Spleen (tissue), 7 donors: ENCODE results near the gene NAT8.
"Not testable (repeated sequence)": the region's sequence is repeated elsewhere in the genome, so short reads cannot be mapped to it uniquely, and the experiment has no call there.

Source experiments
- POLR2AphosphoS5 ChIP-seq, 3 donors: sonication (generic); formaldehyde crosslinking; IDR thresholded peaks; one replicate each; pipeline ENCODE4 v1.5.1; 2017; ENCODE audit warnings: antibody characterized with exemption in 3 of 3
- TF ChIP-seq, protein P1 (sequence below), 11 experiments: fragments of 200-600 bp in 7 of 11; fragments of 450-650 bp in 4 of 11; sonication (generic) in 4 of 11; IDR thresholded peaks in 8 of 11; conservative IDR thresholded peaks in 3 of 11; 1 replicate in 7 of 11; 2 replicates in 4 of 11; pipeline versions ENCODE4 v1.4.0 to v1.8.0; 2016 to 2021; ENCODE audit warnings: antibody characterized with exemption in 11 of 11, inconsistent platforms in 4 of 11, mild to moderate bottlenecking in 1 of 11
- donor health status: DM: no; HTN: no; CAD: no; lungs with moderate emphysema.
- donor health status: DM: no; HTN: no; CAD: no.
- donor health status: DM: no; HTN: no; CAD: no.

DNA sequence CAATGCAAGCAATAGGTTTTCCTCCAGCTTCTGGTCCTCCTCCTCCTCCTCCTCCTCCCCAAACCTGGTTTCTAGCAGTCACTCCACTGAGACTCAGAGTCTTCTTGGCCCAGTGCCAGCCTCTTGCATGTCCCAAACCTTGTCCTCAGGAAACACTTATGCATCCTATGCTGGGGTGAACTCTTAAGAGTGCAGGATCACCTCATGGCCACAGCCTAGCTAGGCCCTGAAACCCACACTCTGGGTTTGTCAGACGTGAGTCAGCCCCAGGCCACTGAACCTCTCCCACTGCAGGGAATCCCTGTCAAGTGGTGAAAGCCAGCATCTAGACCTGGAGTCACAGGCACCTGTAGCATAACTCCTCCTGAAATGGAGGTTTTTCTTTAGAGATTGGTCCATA, 42.1 kb upstream of the NAT8 start:
- TF ChIP-seq POLR2AphosphoS5 (IDR thresholded peaks at IDR 0.05) = not testable (repeated sequence)
- TF ChIP-seq, protein P1, sequence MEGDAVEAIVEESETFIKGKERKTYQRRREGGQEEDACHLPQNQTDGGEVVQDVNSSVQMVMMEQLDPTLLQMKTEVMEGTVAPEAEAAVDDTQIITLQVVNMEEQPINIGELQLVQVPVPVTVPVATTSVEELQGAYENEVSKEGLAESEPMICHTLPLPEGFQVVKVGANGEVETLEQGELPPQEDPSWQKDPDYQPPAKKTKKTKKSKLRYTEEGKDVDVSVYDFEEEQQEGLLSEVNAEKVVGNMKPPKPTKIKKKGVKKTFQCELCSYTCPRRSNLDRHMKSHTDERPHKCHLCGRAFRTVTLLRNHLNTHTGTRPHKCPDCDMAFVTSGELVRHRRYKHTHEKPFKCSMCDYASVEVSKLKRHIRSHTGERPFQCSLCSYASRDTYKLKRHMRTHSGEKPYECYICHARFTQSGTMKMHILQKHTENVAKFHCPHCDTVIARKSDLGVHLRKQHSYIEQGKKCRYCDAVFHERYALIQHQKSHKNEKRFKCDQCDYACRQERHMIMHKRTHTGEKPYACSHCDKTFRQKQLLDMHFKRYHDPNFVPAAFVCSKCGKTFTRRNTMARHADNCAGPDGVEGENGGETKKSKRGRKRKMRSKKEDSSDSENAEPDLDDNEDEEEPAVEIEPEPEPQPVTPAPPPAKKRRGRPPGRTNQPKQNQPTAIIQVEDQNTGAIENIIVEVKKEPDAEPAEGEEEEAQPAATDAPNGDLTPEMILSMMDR (IDR thresholded peaks at IDR 0.05 in 8 of 11, conservative IDR thresholded peaks at IDR 0.05 in 3 of 11) = not testable (repeated sequence)
